HG02840 (cell line): ENCODE results near the gene MARCHF9.
"Not testable (repeated sequence)": the region's sequence is repeated elsewhere in the genome, so short reads cannot be mapped to it uniquely, and the experiment has no call there.

ENCODE experiments used
- ATAC-seq: cut with Tn5 transposase; IDR thresholded peaks from one replicate; pipeline ENCODE4 v1.9.1; 2021; ENCODE audit warnings: mild to moderate bottlenecking, moderate library complexity, moderate number of reproducible peaks; ENCODE audit not compliant: unreplicated experiment, low FRiP score

MARCHF9 gene

GRCh38 chr12:57766464-57767304 lies 11.8 kb downstream of the MARCHF9 start, which contains the start of gene CYP27B1:
Gene CYP27B1 (minus strand): TSS chr12:57767078. CDS start chr12:57767041, 37 bp downstream.
- no peak for ATAC-seq

- ATAC-seq, result no peak
Measured at GRCh38 chr12:57767305-57767698, 12.4 kb downstream of the MARCHF9 start.

GRCh38 chr12:57767876-57768275 lies 13.0 kb downstream of the MARCHF9 start:
- ATAC-seq, result no peak

GRCh38 chr12:57769594-57769993 lies 14.7 kb downstream of the MARCHF9 start:
- no peak for ATAC-seq

- ATAC-seq, result no peak
Measured at GRCh38 chr12:57770734-57771133, 15.8 kb downstream of the MARCHF9 start.

- ATAC-seq, result peak; percentile 68
Measured at GRCh38 chr12:57771236-57771872, 16.5 kb downstream of the MARCHF9 start.

GRCh38 chr12:57771873-57772428 lies 17.0 kb downstream of the MARCHF9 start, which contains the start of gene METTL1:
Gene METTL1 (minus strand): TSS chr12:57772105. CDS start chr12:57772083, 22 bp downstream.
- ATAC-seq, result peak; percentile 78

GRCh38 chr12:57772429-57773322 lies 17.8 kb downstream of the MARCHF9 start, which contains the start of gene EEF1AKMT3:
Gene EEF1AKMT3 (plus strand): TSS chr12:57772614. CDS start chr12:57772725, 111 bp downstream.
- ATAC-seq, result peak; percentile 7

GRCh38 chr12:57774634-57775033 lies 19.7 kb downstream of the MARCHF9 start:
- not testable (repeated sequence) for ATAC-seq

- ATAC-seq, result no peak
Measured at GRCh38 chr12:57775044-57775443, 20.1 kb downstream of the MARCHF9 start.

GRCh38 chr12:57775563-57776246 lies 20.8 kb downstream of the MARCHF9 start:
- ATAC-seq, result no peak

GRCh38 chr12:57776247-57776587 lies 21.3 kb downstream of the MARCHF9 start:
- no peak for ATAC-seq

- no peak for ATAC-seq
Measured at GRCh38 chr12:57777367-57777766, 22.5 kb downstream of the MARCHF9 start.

- no peak for ATAC-seq
Measured at GRCh38 chr12:57777911-57778310, 23.0 kb downstream of the MARCHF9 start.

GRCh38 chr12:57779736-57780135 lies 24.8 kb downstream of the MARCHF9 start:
- no peak for ATAC-seq

- no peak for ATAC-seq
Measured at GRCh38 chr12:57780284-57780897, 25.5 kb downstream of the MARCHF9 start.

GRCh38 chr12:57781244-57781643 lies 26.3 kb downstream of the MARCHF9 start:
- no peak for ATAC-seq

GRCh38 chr12:57781801-57782200 lies 26.9 kb downstream of the MARCHF9 start:
- no peak for ATAC-seq

GRCh38 chr12:57782243-57782607 lies 27.3 kb downstream of the MARCHF9 start:
- ATAC-seq, result no peak
